Ramos (cell line): ENCODE measurements around the gene SURF1.
"Not testable (repeated sequence)": the region's sequence is repeated elsewhere in the genome, so short reads cannot be mapped to it uniquely, and the experiment has no call there.

Source experiments
- in situ Hi-C: fragments of 300-500 bp; cut with MboI; formaldehyde crosslinking; loops from one replicate; pipeline ENCODE4 v1.14.3; 2022; ENCODE audit warnings: low sequenced_read_pairs; ENCODE audit not compliant: unreplicated experiment

The SURF1 gene

DNA sequence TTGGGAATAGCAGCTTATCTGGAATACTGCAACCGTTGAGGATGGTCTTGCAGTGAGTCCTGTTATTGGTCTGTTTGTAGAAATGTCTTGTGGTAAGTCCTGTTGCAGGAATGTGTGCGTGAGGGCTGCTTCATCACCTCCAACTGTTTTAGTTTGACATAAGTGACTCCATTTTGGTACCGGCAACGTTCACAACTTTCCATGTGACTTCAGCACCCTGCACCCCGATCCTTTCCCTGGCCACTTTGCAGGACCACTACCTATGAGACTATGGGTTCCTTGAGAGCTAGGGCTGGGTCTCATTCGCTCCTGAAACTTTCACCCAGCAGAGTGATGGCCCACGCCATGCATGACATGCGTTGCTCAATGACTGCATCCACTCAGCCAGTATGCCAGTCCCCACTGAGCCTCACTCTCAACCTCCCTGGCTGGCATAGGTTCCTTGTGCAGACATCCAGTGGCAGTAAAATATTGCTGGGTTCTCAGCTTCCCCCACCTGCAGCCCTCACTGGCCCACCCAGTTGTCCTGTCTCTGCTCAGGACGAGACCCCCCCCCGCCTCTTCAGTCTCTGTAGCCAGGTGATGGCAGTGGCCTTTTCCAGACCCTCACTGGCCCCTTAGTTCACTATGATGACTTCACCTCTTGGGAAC lies 28.3 kb downstream of the SURF1 start:
- in situ Hi-C loops = no loop called here

DNA sequence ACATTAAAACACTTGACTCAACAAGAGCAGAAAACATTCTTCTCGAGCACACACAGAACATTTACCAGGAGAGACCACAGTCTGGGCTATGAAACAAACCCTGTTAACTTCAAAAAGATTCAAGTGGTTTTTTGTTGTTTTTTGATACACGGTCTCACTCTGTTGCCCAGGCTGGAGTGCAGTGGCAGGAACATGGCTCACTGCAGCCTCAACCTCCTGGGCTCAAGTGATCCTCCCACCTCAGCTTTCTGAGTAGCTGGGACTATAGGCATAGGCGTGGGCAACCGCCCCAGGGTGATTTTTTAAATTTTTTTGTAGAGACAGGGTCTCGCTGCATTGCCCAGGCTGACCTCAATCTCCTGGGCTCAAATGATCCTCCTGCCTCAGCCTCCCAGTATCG lies 29.3 kb downstream of the SURF1 start:
- in situ Hi-C loops = not testable (repeated sequence)

DNA sequence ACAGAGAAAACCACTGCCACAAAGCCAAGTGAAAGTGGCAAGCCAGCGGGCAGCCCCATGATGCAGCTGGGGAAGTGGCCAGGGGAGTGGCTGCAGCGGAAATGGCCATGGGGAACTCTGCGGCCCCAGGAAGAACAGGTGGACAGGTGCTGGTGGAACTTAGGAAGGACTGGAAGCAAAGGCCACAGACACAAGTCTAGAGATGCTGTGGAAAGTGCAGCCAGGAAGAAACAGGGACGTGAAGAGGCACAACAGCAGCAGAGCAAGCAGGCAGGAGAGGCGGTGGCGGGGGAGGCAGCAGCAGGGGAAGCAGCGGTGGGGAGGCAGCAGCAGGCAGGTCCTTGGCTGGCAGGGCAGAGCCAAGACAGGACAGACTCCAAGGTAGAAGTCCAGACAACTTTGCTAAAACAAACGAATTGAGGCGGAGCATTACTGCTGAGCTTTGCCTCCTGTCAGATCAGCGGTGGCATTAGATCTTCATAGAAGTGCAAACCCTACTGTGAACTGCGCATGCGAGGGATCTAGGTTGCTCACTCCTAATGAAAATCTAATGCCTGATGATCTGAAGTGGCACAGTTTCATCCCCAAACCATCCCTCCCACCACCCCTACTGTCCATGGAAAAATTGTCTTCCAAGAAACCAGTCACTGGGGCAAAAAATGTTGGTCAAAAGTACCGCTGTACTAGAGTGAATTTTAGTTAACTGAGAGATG lies 32.1 kb downstream of the SURF1 start:
- in situ Hi-C loops = no loop called here

DNA sequence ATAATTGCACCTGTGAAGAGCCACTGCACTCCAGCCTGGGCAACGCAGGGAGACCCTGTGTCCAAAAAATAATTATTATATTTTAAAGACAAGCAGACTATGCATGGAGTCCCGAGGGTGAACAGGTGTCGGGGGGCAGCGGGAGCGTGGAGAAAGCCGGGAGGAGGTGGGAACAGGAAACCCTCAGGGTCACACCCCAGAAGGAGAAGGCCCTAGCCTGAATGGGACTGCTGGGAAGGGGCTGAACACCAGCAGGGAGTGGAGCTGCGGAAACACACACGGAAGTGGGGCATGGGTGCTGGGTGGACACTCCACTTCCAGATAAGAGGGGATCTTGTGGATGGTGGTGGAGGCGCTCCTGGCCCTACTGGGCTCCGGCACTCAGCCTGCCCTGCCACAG lies 33.1 kb downstream of the SURF1 start:
- in situ Hi-C loops = no loop called here

DNA sequence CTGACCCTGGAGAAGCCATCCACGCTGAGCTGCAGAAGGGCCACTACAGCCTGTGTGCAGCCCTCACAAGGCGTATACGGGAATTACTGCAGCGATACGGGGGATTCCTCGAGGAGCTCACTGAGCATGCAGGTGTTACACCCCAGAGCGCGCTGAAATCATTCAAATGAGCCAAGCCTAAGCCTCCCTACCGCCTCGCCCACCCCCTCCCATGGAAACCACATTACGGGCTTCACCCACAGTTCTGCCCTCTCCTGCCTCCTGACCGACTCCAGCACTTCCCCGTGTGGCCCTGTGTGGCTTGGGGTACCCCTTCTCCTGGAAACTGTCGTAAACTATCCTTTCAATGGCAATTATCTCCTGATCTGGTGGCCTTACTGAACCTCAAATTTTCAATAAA lies 33.6 kb downstream of the SURF1 start:
- in situ Hi-C loops = no loop called here

DNA sequence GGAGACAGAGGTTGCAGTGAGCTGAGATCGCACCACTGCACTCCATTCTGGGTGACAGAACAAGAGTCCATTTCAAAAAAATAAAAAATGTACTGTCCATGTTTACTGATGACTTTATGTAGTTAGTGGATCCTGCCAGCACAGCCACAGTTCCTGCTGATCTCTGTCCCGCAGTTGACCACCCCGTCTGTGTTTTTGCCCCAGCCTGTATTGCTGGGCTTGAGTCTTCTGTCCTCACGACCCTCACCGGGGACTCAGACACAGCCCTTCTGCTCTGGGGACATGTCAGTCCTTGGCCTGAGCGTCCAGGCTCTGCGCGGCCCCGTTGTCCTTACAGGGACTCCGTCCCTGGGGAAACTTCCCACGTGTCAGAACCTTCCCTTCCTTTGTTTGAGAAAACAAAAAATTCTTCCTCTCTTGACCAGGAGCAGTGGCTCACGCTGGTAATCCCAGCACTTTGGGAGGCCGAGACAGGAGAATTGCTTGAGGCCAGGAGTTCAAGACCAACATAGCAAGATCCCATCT lies 34.8 kb downstream of the SURF1 start:
- in situ Hi-C loops = no loop called here

- in situ Hi-C loops = no loop called here
Observed at GRCh38 chr9:133320421-133320881, 35.8 kb downstream of the SURF1 start.

- in situ Hi-C loops = not testable (repeated sequence)
Observed at GRCh38 chr9:133317551-133317950, 38.7 kb downstream of the SURF1 start.

DNA sequence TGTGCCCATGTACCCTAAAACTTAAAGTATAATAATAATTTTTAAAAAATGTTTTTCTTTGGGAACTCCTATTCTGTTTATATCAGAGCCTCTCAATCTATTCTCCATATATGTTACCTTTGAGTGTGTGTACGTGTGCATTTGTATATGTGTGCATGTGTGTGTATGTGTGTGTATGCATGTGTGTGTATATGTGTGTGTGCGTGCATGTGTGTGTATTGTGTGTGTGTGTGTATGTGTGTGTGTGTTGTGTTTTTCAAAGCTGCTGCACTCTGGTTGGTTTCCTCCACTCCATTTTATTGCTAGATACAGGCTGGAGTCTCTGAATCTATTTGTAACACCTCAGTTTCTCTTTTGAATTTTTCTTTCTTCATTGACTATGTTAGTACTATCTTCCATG lies 40.3 kb downstream of the SURF1 start:
- in situ Hi-C loops = no loop called here

DNA sequence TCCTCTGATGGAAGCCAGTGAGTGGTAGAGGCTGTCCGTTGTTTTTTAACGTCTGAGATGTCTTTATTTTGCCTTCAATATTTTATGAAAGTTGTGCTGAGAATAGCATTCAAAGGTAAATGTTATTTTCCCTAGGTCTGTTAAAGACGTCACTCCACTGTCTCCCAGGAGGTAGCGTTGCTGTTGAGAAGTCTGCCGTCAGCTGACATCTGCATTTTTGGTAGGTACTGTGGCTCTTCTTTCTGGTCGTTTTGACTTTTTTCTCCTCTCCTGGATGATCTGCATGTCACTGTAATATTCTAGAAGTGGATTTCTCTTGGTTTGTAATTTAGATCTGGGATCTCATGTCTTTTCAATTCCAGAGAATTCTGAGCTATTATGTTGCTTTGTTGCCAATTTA lies 46.7 kb downstream of the SURF1 start:
- in situ Hi-C loops = no loop called here

DNA sequence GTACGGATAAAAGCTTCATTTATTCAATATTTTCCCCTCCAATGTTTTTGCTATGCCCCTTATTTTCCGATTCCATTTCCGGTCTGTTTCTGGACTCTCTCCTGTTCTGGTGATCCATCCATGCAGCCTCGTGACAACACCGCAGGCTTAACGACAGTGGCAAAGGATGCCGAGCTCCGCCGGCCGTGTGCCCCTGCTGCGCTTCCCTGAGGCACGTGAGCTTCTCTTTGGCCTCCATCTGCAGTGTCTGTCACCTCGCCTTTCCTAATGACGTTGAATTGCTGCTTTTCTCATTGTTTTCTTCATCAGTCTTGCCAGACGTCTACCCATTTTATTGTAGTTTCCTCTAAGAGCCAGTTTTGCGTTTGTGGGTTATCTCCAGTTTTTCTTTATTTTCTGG lies 49.0 kb downstream of the SURF1 start:
- in situ Hi-C loops = no loop called here

GRCh38 chr9:133306242-133307204 lies 49.8 kb downstream of the SURF1 start:
- in situ Hi-C loops = no loop called here

DNA sequence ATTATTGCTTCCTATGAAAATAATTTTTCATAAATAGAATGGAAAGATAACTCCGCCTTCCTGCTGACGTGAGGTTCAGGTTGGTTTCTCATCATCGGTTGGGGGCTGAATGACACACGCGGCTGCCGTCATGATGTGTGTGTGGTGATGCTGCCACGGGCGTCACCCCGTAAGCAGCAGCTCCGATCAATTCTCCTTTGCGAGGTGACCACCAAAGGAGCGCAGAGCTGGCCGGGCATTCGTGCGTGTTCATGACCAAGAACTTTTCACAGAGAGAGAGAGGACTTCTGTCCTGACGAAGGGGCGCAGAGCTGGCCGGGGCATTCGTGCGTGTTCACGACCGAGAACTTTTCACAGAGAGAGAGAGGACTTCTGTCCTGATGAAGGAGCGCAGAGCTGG lies 50.6 kb downstream of the SURF1 start:
- in situ Hi-C loops = no loop called here

- in situ Hi-C loops = no loop called here
Observed at GRCh38 chr9:133304477-133305377, 51.6 kb downstream of the SURF1 start.

- in situ Hi-C loops = no loop called here
Observed at GRCh38 chr9:133304158-133304470, 52.2 kb downstream of the SURF1 start.

DNA sequence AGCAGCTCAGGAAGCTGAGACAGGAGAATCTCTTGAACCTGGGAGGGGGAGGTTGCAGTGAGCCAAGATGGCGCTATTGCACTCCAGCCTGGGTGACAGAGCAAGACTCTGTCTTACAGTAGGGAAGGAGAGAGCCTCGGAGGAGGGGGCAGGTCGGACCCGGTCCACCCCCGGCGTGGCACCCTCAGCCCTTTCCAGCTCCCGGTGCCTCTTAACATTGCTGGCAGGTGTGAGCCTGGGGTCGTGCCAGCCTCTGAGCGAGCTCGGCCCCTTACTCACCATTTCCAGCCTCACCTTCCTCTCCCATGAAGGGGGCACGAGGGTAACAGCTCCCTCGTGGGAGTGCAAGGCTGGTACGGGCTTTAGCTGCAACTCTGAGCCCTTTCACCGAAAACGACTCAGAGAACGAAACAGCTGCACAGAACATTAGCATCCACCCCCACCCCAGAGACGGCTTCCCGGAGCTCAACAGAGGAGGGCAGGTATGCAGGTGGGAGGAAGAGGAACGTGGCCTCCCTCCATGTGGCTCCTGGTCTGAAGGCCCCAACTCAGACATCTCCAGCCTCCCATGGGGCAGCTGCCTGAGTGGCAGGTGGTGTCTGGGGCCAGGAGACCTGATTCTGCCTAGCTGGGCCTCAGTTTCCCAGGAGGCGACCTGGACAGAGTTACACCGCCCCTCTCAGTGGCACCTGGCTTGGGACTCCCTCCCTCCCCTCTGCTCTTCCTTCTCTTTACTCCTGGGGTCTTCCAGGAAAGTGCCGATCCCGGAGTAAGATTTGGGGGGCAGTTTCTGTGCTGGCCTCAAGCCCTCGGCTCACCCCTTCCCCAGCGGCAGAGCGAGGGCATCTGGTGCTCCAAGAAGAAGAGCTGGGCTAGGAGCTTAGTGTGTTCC lies 52.8 kb downstream of the SURF1 start:
- in situ Hi-C loops = no loop called here
